ENCODE measurements around the gene TCF12. TPM values are rescaled to one million over a fixed set of nuclear protein-coding genes. Genes with fewer than 3 reads are reported as not detected.

TCF12 gene
- total RNA-seq, 4 donors from 2014 or later = 50.5 to 117 (median 89.8) TPM

GRCh38 chr15:57282686-57283085 is 364.2 kb downstream of the TCF12 start:
- DNase-seq (ENCODE audit: low spot score in 2 of 2) = no peak
- TF ChIP-seq POLR2A (IDR thresholded peaks at IDR 0.05) = no peak
- TF ChIP-seq, protein P1, sequence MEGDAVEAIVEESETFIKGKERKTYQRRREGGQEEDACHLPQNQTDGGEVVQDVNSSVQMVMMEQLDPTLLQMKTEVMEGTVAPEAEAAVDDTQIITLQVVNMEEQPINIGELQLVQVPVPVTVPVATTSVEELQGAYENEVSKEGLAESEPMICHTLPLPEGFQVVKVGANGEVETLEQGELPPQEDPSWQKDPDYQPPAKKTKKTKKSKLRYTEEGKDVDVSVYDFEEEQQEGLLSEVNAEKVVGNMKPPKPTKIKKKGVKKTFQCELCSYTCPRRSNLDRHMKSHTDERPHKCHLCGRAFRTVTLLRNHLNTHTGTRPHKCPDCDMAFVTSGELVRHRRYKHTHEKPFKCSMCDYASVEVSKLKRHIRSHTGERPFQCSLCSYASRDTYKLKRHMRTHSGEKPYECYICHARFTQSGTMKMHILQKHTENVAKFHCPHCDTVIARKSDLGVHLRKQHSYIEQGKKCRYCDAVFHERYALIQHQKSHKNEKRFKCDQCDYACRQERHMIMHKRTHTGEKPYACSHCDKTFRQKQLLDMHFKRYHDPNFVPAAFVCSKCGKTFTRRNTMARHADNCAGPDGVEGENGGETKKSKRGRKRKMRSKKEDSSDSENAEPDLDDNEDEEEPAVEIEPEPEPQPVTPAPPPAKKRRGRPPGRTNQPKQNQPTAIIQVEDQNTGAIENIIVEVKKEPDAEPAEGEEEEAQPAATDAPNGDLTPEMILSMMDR (IDR thresholded peaks at IDR 0.05) = no peak
- 85 to 89% methylated on average over 3 of the region's 3 CpGs for WGBS, 2 donors
- intact Hi-C loops (cut with DNase I; ENCODE audit: low total_unique reads) = no loop called here
- no peak overlapping the region for H3K4me3 ChIP-seq (ENCODE audit: low read depth, poor library complexity, severe bottlenecking)

- no peak for DNase-seq (ENCODE audit: low spot score in 2 of 2)
- intact Hi-C loops (cut with DNase I; ENCODE audit: low total_unique reads) = no loop called here
- no peak overlapping the region for H3K4me3 ChIP-seq (ENCODE audit: low read depth, poor library complexity, severe bottlenecking)
- WGBS, 2 donors = 82 to 84% methylated on average over 14 of the region's 14 CpGs
- TF ChIP-seq, protein P1 (IDR thresholded peaks at IDR 0.05) = no peak
- no peak for TF ChIP-seq POLR2A (IDR thresholded peaks at IDR 0.05)
These were observed 365.5 kb downstream of the TCF12 start for GRCh38 chr15:57283774-57284503.

GRCh38 chr15:57284535-57284934 is 366.1 kb downstream of the TCF12 start:
- intact Hi-C loops (cut with DNase I; ENCODE audit: low total_unique reads) = no loop called here
- no peak for TF ChIP-seq POLR2A (IDR thresholded peaks at IDR 0.05)
- TF ChIP-seq, protein P1 (IDR thresholded peaks at IDR 0.05) = no peak
- no peak overlapping the region for H3K4me3 ChIP-seq (ENCODE audit: low read depth, poor library complexity, severe bottlenecking)
- DNase-seq (ENCODE audit: low spot score in 2 of 2) = no peak
- WGBS, 2 donors = 74 to 81% methylated on average over 3 of the region's 3 CpGs

DNA sequence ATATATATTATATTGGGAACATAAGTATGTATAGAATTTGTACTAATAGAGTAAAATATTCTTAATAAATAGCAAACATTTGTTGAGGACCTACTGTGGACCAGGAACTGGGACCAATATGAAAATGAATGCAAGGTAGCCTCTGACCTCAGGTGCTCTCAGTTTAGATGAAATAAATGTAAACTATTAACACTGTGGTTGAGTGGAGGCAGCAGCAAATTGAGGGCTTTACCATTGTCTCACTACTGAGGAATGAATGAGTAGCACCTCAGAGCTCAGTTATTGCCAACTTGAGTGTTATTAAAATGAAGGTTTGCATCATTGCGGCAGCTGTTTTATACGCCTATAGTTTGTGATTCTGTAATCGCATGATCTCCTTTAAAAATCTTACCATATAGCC is 366.9 kb downstream of the TCF12 start:
- TF ChIP-seq, protein P1 (IDR thresholded peaks at IDR 0.05) = no peak
- TF ChIP-seq POLR2A (IDR thresholded peaks at IDR 0.05) = no peak
- intact Hi-C loops (cut with DNase I; ENCODE audit: low total_unique reads) = no loop called here
- 94 to 96% methylated on average over 3 of the region's 3 CpGs for WGBS, 2 donors
- DNase-seq (ENCODE audit: low spot score in 2 of 2) = no peak
- no peak overlapping the region for H3K4me3 ChIP-seq (ENCODE audit: low read depth, poor library complexity, severe bottlenecking)

DNA sequence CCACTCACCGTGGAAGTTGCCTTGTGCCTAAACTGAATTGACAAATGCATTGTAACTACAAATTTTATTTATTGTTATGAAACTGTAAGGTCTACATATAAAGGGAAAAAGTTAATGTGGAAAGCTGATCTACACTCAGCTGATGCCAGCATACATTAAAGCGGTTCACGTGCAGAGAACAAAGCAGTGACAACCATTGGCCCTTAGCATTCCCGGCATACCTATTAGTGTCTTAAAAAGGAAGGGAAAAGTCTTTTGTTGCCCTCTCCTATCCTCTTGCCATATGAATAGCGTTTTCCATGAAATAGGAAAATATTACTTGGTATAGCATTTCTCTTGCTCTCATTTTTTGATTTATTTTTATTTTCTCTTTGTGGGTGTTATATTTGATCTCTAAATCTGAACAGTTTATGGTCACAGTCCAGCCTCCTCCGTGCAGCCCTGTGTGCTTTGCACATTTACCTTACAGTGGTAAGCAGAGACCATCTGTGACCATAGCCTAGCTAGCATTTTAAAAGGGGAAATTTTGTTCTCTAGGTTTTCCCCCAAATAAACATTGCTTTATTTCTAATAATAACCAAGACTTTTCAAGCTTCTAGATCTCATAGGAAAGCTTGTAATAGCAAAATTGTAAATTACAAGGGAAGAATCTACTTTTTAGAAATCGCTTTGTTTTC is 368.1 kb downstream of the TCF12 start:
- 92 to 94% methylated on average over 7 of the region's 7 CpGs for WGBS, 2 donors
- intact Hi-C loops (cut with DNase I; ENCODE audit: low total_unique reads) = no loop called here
- TF ChIP-seq POLR2A (IDR thresholded peaks at IDR 0.05) = no peak
- TF ChIP-seq, protein P1 (IDR thresholded peaks at IDR 0.05) = no peak
- no peak for DNase-seq (ENCODE audit: low spot score in 2 of 2)
- H3K4me3 ChIP-seq (ENCODE audit: low read depth, poor library complexity, severe bottlenecking) = no peak overlapping the region
